ENCODE measurements around the gene SERPINA5. TPM values are rescaled to one million over a fixed set of nuclear protein-coding genes. Genes with fewer than 3 reads are reported as not detected.

Gene SERPINA5
- total RNA-seq, 4 donors from 2014 or later = 6.5 to 28.0 (median 10.2) TPM

DNA sequence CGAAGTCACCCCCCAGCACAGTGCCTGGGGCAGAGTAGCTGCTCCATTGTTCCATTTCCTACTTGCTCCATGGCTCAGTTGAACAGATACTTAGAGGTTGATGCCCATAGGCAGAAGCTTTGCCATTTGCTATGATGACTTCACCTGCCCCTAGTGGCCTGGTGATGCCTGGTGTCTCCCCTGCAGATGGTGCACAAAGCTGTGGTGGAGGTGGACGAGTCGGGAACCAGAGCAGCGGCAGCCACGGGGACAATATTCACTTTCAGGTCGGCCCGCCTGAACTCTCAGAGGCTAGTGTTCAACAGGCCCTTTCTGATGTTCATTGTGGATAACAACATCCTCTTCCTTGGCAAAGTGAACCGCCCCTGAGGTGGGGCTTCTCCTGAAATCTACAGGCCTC lies 10.6 kb downstream of the SERPINA5 start:
- no peak for DNase-seq (ENCODE audit: low spot score in 2 of 2)
- no peak for TF ChIP-seq EP300 (IDR thresholded peaks at IDR 0.05)
- TF ChIP-seq POLR2A (IDR thresholded peaks at IDR 0.05) = no peak
- no peak for TF ChIP-seq CTCF (IDR thresholded peaks at IDR 0.05)
- no peak overlapping the region for H3K4me3 ChIP-seq
- WGBS, 2 donors = 96 to 98% methylated on average over 8 of the region's 8 CpGs
- H3K9me3 ChIP-seq = no peaks in the 10 kb centered on the region
- H3K27me3 ChIP-seq = no peaks in the 10 kb centered on the region
- peaks cover 0 to 11% (median 0%) of the 10 kb centered on the region in 3 donors for H3K36me3 ChIP-seq
- peaks cover 0 to 3% (median 0%) of the 10 kb centered on the region in 4 donors for H3K4me1 ChIP-seq
- H3K27ac ChIP-seq = no peak overlapping the region

DNA sequence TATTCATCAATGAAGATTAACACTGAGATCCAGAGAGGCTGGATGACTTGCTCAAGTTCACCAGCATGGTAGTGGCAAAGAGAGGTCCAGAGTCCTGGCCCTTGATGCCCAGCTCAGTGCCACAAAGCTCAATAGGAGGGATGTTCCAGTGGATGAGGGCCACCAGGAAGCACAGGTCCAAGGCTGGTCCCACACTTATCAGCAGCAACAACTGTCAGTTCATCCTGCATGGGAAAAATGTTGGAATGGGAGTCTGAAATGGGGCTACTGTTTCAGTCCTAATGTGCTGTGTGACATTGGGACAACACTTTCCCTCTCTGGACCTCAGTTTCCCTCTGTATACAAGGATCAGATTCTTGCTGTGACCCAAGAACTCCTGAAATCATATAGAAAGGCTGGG lies 11.2 kb downstream of the SERPINA5 start:
- H3K9me3 ChIP-seq = no peaks in the 10 kb centered on the region
- no peak for DNase-seq (ENCODE audit: low spot score in 2 of 2)

GRCh38 chr14:94593376-94593748 lies 12.1 kb downstream of the SERPINA5 start:
- H3K27ac ChIP-seq = no peak overlapping the region
- H3K4me1 ChIP-seq = peaks cover 0 to 8% (median 6%) of the 10 kb centered on the region in 4 donors
- H3K9me3 ChIP-seq = no peaks in the 10 kb centered on the region
- H3K4me3 ChIP-seq = no peak overlapping the region
- H3K36me3 ChIP-seq = peaks cover 0 to 11% (median 0%) of the 10 kb centered on the region in 3 donors
- WGBS, 2 donors = 56 to 86% methylated on average over 3 of the region's 3 CpGs
- no peaks in the 10 kb centered on the region for H3K27me3 ChIP-seq
- DNase-seq (ENCODE audit: low spot score in 2 of 2) = no peak
- no peak for TF ChIP-seq CTCF (IDR thresholded peaks at IDR 0.05)
- no peak for TF ChIP-seq EP300 (IDR thresholded peaks at IDR 0.05)
- TF ChIP-seq POLR2A (IDR thresholded peaks at IDR 0.05) = no peak

More for the DNA sequence above, 11.2 kb downstream of the SERPINA5 start:
- Histone ChIP-seq H3K4me1 (peaks cover 0 to 3% (median 0%) of the 10 kb centered on the region in 4 donors), H3K27ac (no peak overlapping the region), H3K4me3 (no peak overlapping the region), H3K27me3 (no peaks in the 10 kb centered on the region), H3K36me3 (peaks cover 0 to 11% (median 0%) of the 10 kb centered on the region in 3 donors)
- TF ChIP-seq POLR2A (IDR thresholded peaks at IDR 0.05) (no peak), CTCF (IDR thresholded peaks at IDR 0.05) (no peak)

GRCh38 chr14:94593749-94594431 lies 12.7 kb downstream of the SERPINA5 start:
- TF ChIP-seq POLR2A (IDR thresholded peaks at IDR 0.05) (no peak), EP300 (IDR thresholded peaks at IDR 0.05) (no peak), CTCF (IDR thresholded peaks at IDR 0.05) (no peak)
- Histone ChIP-seq H3K36me3 (peaks cover 0 to 11% (median 0%) of the 10 kb centered on the region in 3 donors), H3K27me3 (no peaks in the 10 kb centered on the region), H3K4me3 (no peak overlapping the region), H3K9me3 (no peaks in the 10 kb centered on the region), H3K4me1 (peaks cover 0 to 13% (median 11%) of the 10 kb centered on the region in 4 donors), H3K27ac (no peak overlapping the region)
- WGBS, 2 donors = 64 to 73% methylated on average over 4 of the region's 4 CpGs
- DNase-seq (ENCODE audit: low spot score in 2 of 2) = no peak

GRCh38 chr14:94594441-94594840 lies 13.2 kb downstream of the SERPINA5 start:
- H3K36me3 ChIP-seq = peaks cover 0 to 11% (median 0%) of the 10 kb centered on the region in 3 donors
- no peak overlapping the region for H3K27ac ChIP-seq
- no peaks in the 10 kb centered on the region for H3K9me3 ChIP-seq
- H3K4me3 ChIP-seq = no peak overlapping the region
- TF ChIP-seq POLR2A (IDR thresholded peaks at IDR 0.05) (no peak), CTCF (IDR thresholded peaks at IDR 0.05) (no peak), EP300 (IDR thresholded peaks at IDR 0.05) (no peak)
- peaks cover 0 to 18% (median 16%) of the 10 kb centered on the region in 4 donors for H3K4me1 ChIP-seq
- 88 to 96% methylated on average over 5 to 7 of the region's 7 CpGs for WGBS, 2 donors
- DNase-seq (ENCODE audit: low spot score in 2 of 2) = no peak
- no peaks in the 10 kb centered on the region for H3K27me3 ChIP-seq
